Activated gamma-delta T cell treated with anti-CD3 and anti-CD28 coated beads, Interleukin-2, amount 50 U/mL, for 16 hours (primary cell): ENCODE data around the gene DNAJC12.
"Not testable (repeated sequence)": the region's sequence is repeated elsewhere in the genome, so short reads cannot be mapped to it uniquely, and the experiment has no call there.

Source experiments
- DNase-seq: peaks from one replicate; pipeline ENCODE4 v3.0.0-alpha.2; 2020; ENCODE audit warnings: low read depth

Gene DNAJC12

GRCh38 chr10:67763499-67764011 is 74.4 kb downstream of the DNAJC12 start:
- DNase-seq, result peak; percentile 69

GRCh38 chr10:67762567-67762966 is 75.4 kb downstream of the DNAJC12 start:
- not testable (repeated sequence) for DNase-seq

- DNase-seq, result no peak
Measured at GRCh38 chr10:67760272-67760671, 77.7 kb downstream of the DNAJC12 start.
